NCI-H1048 (cell line): ENCODE measurements around the gene ZDHHC12.

Experiments used
- DNase-seq: peaks from one replicate; lab custom pipeline; 2025; lab: John Stamatoyannopoulos, UW

Gene ZDHHC12, protein sequence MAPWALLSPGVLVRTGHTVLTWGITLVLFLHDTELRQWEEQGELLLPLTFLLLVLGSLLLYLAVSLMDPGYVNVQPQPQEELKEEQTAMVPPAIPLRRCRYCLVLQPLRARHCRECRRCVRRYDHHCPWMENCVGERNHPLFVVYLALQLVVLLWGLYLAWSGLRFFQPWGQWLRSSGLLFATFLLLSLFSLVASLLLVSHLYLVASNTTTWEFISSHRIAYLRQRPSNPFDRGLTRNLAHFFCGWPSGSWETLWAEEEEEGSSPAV

GRCh38 chr9:128723866-128724743 lies at the start of gene ZDHHC12:
Gene ZDHHC12, minus strand, starts transcription at chr9:128724127. Its CDS starts 34 bp downstream, at chr9:128724093.
- DNase-seq: peak; percentile 97

DNA sequence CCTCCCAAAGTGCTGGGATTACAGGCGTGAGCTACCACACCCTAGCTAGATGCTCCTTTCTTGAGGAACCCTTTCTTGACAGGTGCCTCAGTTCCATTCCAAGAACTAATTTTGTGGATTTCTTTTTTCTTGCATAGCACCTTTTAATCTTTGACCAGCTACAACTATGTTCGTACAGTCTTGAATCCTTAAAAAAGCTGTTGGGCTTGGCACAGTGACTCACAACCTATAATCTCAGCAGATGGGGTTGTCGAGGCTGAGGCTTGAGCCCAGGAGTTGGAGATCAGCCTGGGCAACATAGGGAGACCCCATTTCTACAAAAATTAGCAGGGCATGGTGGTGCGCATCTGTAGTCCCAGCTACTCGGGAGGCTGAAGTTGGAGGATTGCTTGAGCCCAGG lies 49.1 kb upstream of the ZDHHC12 start:
- DNase-seq: no peak

DNA sequence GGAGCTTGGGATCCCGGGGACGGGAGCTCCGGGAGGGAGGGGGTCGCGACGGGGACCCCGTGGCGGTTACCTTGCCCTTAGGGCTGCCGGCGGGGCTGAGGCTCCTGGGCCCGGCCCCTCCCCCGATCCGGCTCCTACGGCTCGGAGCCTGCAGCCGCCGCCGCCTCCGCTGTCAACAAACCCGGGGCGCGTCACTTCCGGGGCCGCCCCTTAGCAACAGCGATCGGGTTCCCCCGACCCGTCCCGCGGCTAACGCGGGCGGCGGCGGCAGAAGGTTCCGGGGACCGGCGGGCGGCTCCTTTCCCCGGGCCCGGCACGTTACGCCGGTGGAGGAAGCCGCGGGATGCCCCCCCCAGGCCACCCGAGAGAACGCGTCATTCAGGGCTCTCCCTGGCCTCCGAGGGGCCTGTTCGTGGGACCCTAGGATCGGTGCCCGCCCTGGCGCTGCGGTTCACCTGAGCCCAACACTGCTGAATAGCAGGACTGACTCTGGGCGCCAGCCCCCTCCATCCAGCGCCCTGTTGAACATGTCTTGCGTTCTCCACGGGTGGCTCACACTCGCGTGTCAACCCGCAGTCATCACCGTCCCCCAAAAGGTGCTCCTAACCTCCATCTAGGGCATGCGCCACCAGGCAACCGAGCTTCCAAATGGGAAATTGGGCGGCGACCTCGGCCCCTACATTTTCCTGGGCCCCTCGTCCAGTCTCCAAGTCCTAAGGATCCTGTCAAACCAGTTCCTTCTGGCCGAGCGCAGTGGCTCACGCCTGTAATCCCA lies 48.0 kb upstream of the ZDHHC12 start, which contains the start of gene ZER1:
TSS of gene ZER1 (minus strand) at position 183 of the 775 bp plus-strand sequence. CDS start 16,362 bp downstream, outside the sequence.
- DNase-seq: peak; percentile 72

DNA sequence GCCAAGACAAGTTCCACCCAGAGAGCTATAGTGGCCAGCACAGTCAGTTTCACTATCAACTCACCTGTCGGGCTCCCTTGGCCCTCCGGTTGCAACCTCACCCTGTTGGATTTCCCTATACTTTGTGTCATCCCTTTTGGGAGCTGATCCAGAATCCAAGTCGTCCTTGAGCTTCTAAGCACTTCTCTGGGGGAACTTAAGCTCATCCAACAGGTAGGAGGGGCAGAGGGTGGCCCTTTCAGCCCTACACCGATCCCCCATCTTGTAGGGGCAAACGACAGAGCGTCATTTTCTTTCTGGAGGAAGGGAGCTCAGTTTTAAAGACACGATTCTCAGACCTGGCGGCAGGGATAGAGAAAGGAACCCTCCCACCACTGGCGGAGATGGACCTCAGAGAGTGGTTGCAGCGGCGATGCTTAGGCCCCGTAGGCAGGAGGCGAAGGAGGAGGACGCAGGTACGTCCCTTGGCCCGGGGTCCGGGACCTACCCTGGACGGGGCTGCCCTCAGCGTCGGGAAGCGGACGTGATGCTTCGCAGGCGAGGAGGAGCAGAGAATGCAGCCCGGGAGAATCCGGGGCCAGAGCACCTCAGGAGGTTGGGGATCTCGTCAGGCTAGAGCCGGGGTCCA lies 47.3 kb upstream of the ZDHHC12 start:
- no peak for DNase-seq

GRCh38 chr9:128770286-128771030 lies 46.5 kb upstream of the ZDHHC12 start:
- DNase-seq: no peak

DNA sequence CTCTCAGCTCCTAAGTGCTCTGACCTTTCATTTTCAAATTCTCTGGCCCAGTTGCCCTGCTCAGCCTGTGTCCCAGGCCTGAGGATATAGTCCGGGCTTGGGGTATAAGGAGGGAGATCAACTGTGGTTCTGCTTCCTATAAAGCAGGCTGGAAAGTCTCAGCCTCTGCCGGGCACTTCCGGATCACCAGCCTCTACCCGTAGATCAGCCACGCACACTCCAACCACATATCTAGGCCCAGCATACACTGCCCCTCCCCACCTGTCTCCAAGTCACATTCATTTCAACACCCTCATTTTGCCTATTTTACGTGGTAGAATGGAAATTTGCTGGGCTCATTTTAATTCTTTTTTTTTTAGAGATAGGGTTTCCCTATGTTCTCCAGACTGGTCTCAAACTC lies 44.7 kb upstream of the ZDHHC12 start:
- DNase-seq: no peak

DNA sequence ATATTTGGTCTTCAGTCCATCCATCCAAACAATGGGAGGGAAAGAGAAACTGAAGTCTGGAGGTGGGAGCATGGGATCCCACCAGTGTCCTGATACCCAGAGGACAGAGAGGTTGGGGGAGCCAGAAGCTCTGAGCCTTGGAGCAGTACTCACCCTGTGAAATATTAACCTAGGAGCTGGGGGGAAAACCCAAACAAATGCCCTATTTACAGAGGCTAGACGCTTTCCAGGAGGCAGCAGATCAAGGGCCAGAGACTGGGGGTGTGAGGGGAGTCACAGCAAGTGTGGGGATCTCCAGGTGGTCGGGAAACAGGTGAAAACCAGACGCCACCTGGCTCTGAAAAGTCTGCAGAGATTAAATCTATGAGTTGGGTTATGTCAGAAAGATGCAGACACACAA lies 41.6 kb upstream of the ZDHHC12 start:
- DNase-seq: no peak

GRCh38 chr9:128764361-128764760 lies 40.4 kb upstream of the ZDHHC12 start:
- DNase-seq: no peak

GRCh38 chr9:128762671-128763449 lies 38.9 kb upstream of the ZDHHC12 start:
- no peak for DNase-seq

DNA sequence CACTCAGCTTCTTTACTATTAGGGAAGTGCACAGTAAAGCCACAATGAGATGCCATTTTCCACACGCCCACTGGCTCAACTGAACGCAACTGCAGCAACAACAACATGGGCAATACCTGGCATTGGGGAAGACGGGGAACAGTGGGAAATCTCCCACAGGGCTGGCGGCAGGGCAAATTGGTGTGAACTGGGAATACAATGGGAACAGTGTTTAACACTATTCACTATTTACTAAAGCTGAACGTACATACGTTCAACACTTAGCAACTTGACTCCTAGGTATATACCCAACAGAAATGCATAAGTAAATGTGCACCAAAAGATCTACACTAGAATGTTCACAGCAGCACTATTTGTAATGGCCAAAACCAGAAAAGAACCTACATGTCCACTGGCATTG lies 33.7 kb upstream of the ZDHHC12 start:
- no peak for DNase-seq

- no peak for DNase-seq
These were observed 29.7 kb upstream of the ZDHHC12 start for GRCh38 chr9:128753627-128754026.

GRCh38 chr9:128750926-128751595 lies 27.1 kb upstream of the ZDHHC12 start:
- no peak for DNase-seq

- DNase-seq: no peak
These were observed 23.3 kb upstream of the ZDHHC12 start for GRCh38 chr9:128747241-128747640.

GRCh38 chr9:128743421-128743820 lies 19.5 kb upstream of the ZDHHC12 start:
- no peak for DNase-seq

GRCh38 chr9:128742401-128742800 lies 18.5 kb upstream of the ZDHHC12 start:
- no peak for DNase-seq

DNA sequence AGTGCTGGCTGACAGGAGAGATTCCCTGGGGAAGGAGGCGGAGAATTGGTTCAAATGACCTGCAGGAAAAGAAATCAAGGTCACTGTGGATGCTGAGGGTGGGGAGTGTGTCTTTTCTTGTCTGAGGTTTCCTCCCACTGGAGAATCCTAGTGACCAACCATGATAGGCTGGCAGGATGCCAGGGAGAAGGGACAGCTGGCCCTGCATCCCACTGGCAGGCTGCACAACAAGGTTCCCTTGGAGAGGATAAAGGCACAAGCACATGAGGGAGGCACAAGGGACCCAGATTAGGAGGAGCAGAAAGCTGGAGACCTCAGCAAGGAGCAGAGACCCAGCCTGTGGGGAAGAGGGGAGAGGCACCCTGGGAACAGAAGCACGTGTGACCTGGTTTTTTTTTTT lies 11.4 kb upstream of the ZDHHC12 start:
- DNase-seq: no peak

- no peak for DNase-seq
These were observed 9.3 kb upstream of the ZDHHC12 start for GRCh38 chr9:128733256-128733655.

- DNase-seq: no peak
These were observed 8.6 kb upstream of the ZDHHC12 start for GRCh38 chr9:128732576-128732975.

GRCh38 chr9:128731691-128732090 lies 7.8 kb upstream of the ZDHHC12 start:
- no peak for DNase-seq

DNA sequence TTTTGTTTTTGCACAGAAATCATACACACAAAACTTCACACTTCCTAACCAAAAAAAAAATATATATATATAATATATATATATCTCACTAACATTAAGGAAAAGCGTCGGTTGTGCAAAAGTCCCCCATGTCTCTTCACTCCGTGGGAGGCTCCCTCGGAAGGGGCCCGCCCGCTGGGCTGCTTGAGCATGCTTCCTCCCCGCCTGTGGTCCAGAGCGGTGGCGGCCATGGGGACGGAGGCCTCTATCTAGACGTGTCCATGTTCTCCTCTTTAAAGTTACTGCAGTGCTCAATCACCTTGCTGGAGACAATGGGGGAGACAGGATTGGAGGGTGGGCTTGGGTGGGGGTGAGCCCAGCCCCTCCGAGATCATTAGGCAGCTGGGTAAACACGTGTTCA lies 7.2 kb upstream of the ZDHHC12 start:
- DNase-seq: no peak
